IPS-18c (cell line): ENCODE results near the gene PDP2.

ENCODE experiments used
- H3K4me3 ChIP-seq: 2 replicates; pipeline ENCODE4 v1.7.0; 2013; ENCODE audit warnings: low read depth, mild to moderate bottlenecking, low read length, moderate library complexity; ENCODE audit not compliant: insufficient read depth
- H3K9me3 ChIP-seq: one replicate; pipeline ENCODE4 v1.6.1; 2013; ENCODE audit warnings: mild to moderate bottlenecking, low read length, moderate library complexity; ENCODE audit not compliant: control insufficient read depth, insufficient read depth

The PDP2 gene

GRCh38 chr16:66908762-66909559, 28.6 kb downstream of the PDP2 start:
- H3K4me3 ChIP-seq: no peak overlapping the region
- no peaks in the 10 kb centered on the region for H3K9me3 ChIP-seq

- H3K9me3 ChIP-seq: peaks cover 2% of the 10 kb centered on the region
- no peak overlapping the region for H3K4me3 ChIP-seq
These were observed 30.0 kb downstream of the PDP2 start for GRCh38 chr16:66910175-66910940.

- no peak overlapping the region for H3K4me3 ChIP-seq
These were observed 30.8 kb downstream of the PDP2 start for GRCh38 chr16:66911112-66911511.

GRCh38 chr16:66911801-66912200, 31.5 kb downstream of the PDP2 start:
- Histone ChIP-seq H3K9me3 (peaks cover 2% of the 10 kb centered on the region), H3K4me3 (no peak overlapping the region)

More at GRCh38 chr16:66911112-66911511, 30.8 kb downstream of the PDP2 start:
- peaks cover 2% of the 10 kb centered on the region for H3K9me3 ChIP-seq

GRCh38 chr16:66913081-66913480, 32.8 kb downstream of the PDP2 start:
- Histone ChIP-seq H3K9me3 (peaks cover 2% of the 10 kb centered on the region), H3K4me3 (no peak overlapping the region)

GRCh38 chr16:66913711-66914110, 33.4 kb downstream of the PDP2 start:
- Histone ChIP-seq H3K9me3 (peaks cover 2% of the 10 kb centered on the region), H3K4me3 (no peak overlapping the region)

GRCh38 chr16:66914541-66914940, 34.2 kb downstream of the PDP2 start:
- peaks cover 2% of the 10 kb centered on the region for H3K9me3 ChIP-seq
- H3K4me3 ChIP-seq: no peak overlapping the region

- no peak overlapping the region for H3K4me3 ChIP-seq
- peaks cover 2% of the 10 kb centered on the region for H3K9me3 ChIP-seq
These were observed 34.7 kb downstream of the PDP2 start for GRCh38 chr16:66915041-66915440.

- Histone ChIP-seq H3K4me3 (no peak overlapping the region), H3K9me3 (peaks cover 2% of the 10 kb centered on the region)
These were observed 36.2 kb downstream of the PDP2 start for GRCh38 chr16:66916518-66916917.

- Histone ChIP-seq H3K9me3 (peaks cover 2% of the 10 kb centered on the region), H3K4me3 (no peak overlapping the region)
These were observed 37.4 kb downstream of the PDP2 start for GRCh38 chr16:66917741-66918140.

- no peak overlapping the region for H3K4me3 ChIP-seq
- peaks cover 2% of the 10 kb centered on the region for H3K9me3 ChIP-seq
These were observed 38.0 kb downstream of the PDP2 start for GRCh38 chr16:66918355-66918754.

GRCh38 chr16:66918803-66919568, 38.7 kb downstream of the PDP2 start, which contains the start of gene CDH16:
Gene CDH16 (minus strand): TSS chr16:66918885. CDS start chr16:66918065, 820 bp downstream.
- Histone ChIP-seq H3K4me3 (no peak within 1 kb of the TSS), H3K9me3 (peaks cover 2% of the 10 kb centered on the region)

GRCh38 chr16:66919569-66920298, 39.4 kb downstream of the PDP2 start:
- no peaks in the 10 kb centered on the region for H3K9me3 ChIP-seq
- no peak overlapping the region for H3K4me3 ChIP-seq

GRCh38 chr16:66920299-66920590, 39.9 kb downstream of the PDP2 start:
- H3K9me3 ChIP-seq: no peaks in the 10 kb centered on the region
- H3K4me3 ChIP-seq: no peak overlapping the region

GRCh38 chr16:66920924-66921680, 40.8 kb downstream of the PDP2 start:
- Histone ChIP-seq H3K9me3 (no peaks in the 10 kb centered on the region), H3K4me3 (no peak overlapping the region)

GRCh38 chr16:66921729-66922450, 41.6 kb downstream of the PDP2 start:
- Histone ChIP-seq H3K9me3 (no peaks in the 10 kb centered on the region), H3K4me3 (no peak overlapping the region)
